A673 (cell line): ENCODE data around the gene ALDH16A1.

Experiments used
- EZH2 ChIP-seq: fragments of 200-600 bp; sonication (generic); IDR thresholded peaks from 2 replicates; pipeline ENCODE4 v1.6.1; 2017; ENCODE audit warnings: borderline replicate concordance, low read depth, mild to moderate bottlenecking, mixed read lengths, antibody characterized with exemption, low read length; ENCODE audit not compliant: poor library complexity, severe bottlenecking
- TF ChIP-seq, protein P1 (sequence below): fragments of 300-800, 200-600 bp; sonication (generic); conservative IDR thresholded peaks from 2 replicates; pipeline ENCODE4 v1.5.1; 2017; ENCODE audit warnings: low read depth, mild to moderate bottlenecking, antibody characterized with exemption, low read length, moderate library complexity, mixed read lengths

DNA sequence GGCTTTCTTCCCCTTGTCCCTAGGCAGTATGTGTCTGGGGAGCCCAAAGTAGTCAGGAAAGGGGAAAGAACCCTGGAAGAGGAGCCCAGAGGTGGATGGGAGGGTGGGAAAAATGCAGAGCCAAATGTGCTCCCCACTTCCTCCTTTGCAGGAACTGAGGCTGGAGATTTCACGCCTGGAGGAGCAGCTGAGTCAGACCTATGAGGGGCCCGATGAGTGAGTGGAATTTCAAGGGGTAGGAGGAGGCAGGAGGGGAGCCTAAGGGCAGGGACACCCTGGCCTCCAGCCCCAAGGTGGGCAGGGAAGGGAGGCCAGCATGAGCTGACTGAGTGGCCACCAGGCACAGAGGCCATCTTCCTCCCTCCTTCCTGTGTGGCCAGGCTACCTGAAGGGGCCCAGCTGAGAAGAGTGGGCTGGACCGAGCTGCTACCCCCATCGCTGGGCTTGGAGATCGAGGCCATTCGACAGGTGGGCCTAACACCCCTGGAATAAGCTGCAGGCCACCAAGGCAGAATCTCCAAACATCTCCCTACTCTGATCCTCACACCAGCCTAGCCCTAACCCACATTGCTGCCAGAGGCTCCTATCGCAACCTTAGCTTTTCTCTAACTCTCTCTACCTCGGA is 44.1 kb upstream of the ALDH16A1 start:
- TF ChIP-seq, protein P1, sequence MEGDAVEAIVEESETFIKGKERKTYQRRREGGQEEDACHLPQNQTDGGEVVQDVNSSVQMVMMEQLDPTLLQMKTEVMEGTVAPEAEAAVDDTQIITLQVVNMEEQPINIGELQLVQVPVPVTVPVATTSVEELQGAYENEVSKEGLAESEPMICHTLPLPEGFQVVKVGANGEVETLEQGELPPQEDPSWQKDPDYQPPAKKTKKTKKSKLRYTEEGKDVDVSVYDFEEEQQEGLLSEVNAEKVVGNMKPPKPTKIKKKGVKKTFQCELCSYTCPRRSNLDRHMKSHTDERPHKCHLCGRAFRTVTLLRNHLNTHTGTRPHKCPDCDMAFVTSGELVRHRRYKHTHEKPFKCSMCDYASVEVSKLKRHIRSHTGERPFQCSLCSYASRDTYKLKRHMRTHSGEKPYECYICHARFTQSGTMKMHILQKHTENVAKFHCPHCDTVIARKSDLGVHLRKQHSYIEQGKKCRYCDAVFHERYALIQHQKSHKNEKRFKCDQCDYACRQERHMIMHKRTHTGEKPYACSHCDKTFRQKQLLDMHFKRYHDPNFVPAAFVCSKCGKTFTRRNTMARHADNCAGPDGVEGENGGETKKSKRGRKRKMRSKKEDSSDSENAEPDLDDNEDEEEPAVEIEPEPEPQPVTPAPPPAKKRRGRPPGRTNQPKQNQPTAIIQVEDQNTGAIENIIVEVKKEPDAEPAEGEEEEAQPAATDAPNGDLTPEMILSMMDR: no peak
- TF ChIP-seq EZH2: no peak
